HepG2 (cell line): ENCODE measurements around the gene SPPL2B. TPM values are rescaled to one million over a fixed set of nuclear protein-coding genes. Genes with fewer than 3 reads are reported as not detected.

ENCODE experiments used
- ATM ChIP-seq: fragments of 450-650 bp; IDR thresholded peaks from 2 replicates; pipeline ENCODE4 v1.7.1; 2017; ENCODE audit warnings: mild to moderate bottlenecking, borderline replicate concordance
- CEBPB ChIP-seq: IDR thresholded peaks from 2 replicates; pipeline ENCODE4 v1.6.1; 2011; ENCODE audit warnings: low read depth, low read length, improper control_type of control experiment, borderline replicate concordance
- CENPX ChIP-seq: sonication (generic); formaldehyde crosslinking; IDR thresholded peaks from 2 replicates; pipeline ENCODE4 v1.9.0; 2021; ENCODE audit warnings: mild to moderate bottlenecking, missing genetic modification reagents, moderate library complexity
- CHCHD3 ChIP-seq: sonication (generic); formaldehyde crosslinking; IDR thresholded peaks from 2 replicates; pipeline ENCODE4 v1.8.0; 2022; ENCODE audit warnings: mild to moderate bottlenecking, missing genetic modification reagents, moderate library complexity
- FOSL2 ChIP-seq: sonication (generic); formaldehyde crosslinking; IDR thresholded peaks from 2 replicates; pipeline ENCODE4 v1.4.0; 2020; ENCODE audit warnings: missing genetic modification reagents
- HIC2 ChIP-seq: sonication (generic); formaldehyde crosslinking; IDR thresholded peaks from 2 replicates; pipeline ENCODE4 v1.9.0; 2022; ENCODE audit warnings: low read depth, missing genetic modification reagents
- HOXA3 ChIP-seq: sonication (generic); formaldehyde crosslinking; IDR thresholded peaks from 2 replicates; pipeline ENCODE4 v1.5.0; 2020; ENCODE audit warnings: missing genetic modification reagents
- KLF13 ChIP-seq: sonication (generic); formaldehyde crosslinking; IDR thresholded peaks from 2 replicates; pipeline ENCODE4 v1.4.0; 2020; ENCODE audit warnings: mild to moderate bottlenecking, missing genetic modification reagents
- KLF15 ChIP-seq: sonication (generic); formaldehyde crosslinking; IDR thresholded peaks from 2 replicates; pipeline ENCODE4 v1.8.1; 2023; ENCODE audit warnings: borderline replicate concordance, mild to moderate bottlenecking, inconsistent platforms, missing genetic modification reagents, mixed read lengths
- KLF16 ChIP-seq, 2 experiments: sonication (generic) in 1 of 2; formaldehyde crosslinking in 1 of 2; IDR thresholded peaks; 2 replicates each; pipeline versions ENCODE4 v1.6.1 to v1.8.0; 2016 to 2023; ENCODE audit warnings: missing genetic modification reagents in 2 of 2, missing compliant biosample characterization in 1 of 2
- MYC ChIP-seq: sonication (generic); formaldehyde crosslinking; IDR thresholded peaks from 2 replicates; pipeline ENCODE4 v1.9.0; 2021; ENCODE audit warnings: missing genetic modification reagents, borderline replicate concordance
- POLR2G ChIP-seq: fragments of 200-400 bp; formaldehyde crosslinking; IDR thresholded peaks from 2 replicates; pipeline ENCODE4 v1.6.1; 2018; ENCODE audit warnings: mild to moderate bottlenecking, low read depth, low read length, moderate library complexity
- PTBP1 ChIP-seq: fragments of 200-400 bp; formaldehyde crosslinking; IDR thresholded peaks from 2 replicates; pipeline ENCODE4 v1.6.1; 2018; ENCODE audit warnings: low read length, low read depth; ENCODE audit not compliant: poor library complexity, severe bottlenecking
- RBM39 ChIP-seq: fragments of 200-400 bp; formaldehyde crosslinking; IDR thresholded peaks from one replicate; pipeline ENCODE4 v1.6.1; 2018; ENCODE audit warnings: antibody characterized with exemption, mild to moderate bottlenecking, low read depth, low read length; ENCODE audit not compliant: poor library complexity, severe bottlenecking
- TOE1 ChIP-seq: sonication (generic); formaldehyde crosslinking; IDR thresholded peaks from 2 replicates; pipeline ENCODE4 v1.4.0; 2020; ENCODE audit warnings: mild to moderate bottlenecking, missing genetic modification reagents
- XRCC5 ChIP-seq: fragments of 200-400 bp; formaldehyde crosslinking; optimal IDR thresholded peaks from 2 replicates; pipeline ENCODE3; 2017; ENCODE audit warnings: mild to moderate bottlenecking, low read length
- ZBTB7A ChIP-seq: sonication (generic); formaldehyde crosslinking; IDR thresholded peaks from 2 replicates; pipeline ENCODE4 v1.8.0; 2022; ENCODE audit warnings: mild to moderate bottlenecking, missing genetic modification reagents
- ZIK1 ChIP-seq: sonication (generic); formaldehyde crosslinking; IDR thresholded peaks from 2 replicates; pipeline ENCODE4 v1.5.0; 2020; ENCODE audit warnings: mild to moderate bottlenecking, low read depth, missing genetic modification reagents, borderline replicate concordance
- ZNF101 ChIP-seq: sonication (generic); formaldehyde crosslinking; IDR thresholded peaks from 2 replicates; pipeline ENCODE4 v1.4.0; 2020; ENCODE audit warnings: mild to moderate bottlenecking, low read depth, missing genetic modification reagents, borderline replicate concordance
- ZNF501 ChIP-seq: sonication (generic); formaldehyde crosslinking; IDR thresholded peaks from 2 replicates; pipeline ENCODE4 v1.5.1; 2020; ENCODE audit warnings: mild to moderate bottlenecking, moderate library complexity, missing genetic modification reagents
- ZNF674 ChIP-seq: sonication (generic); formaldehyde crosslinking; IDR thresholded peaks from 2 replicates; pipeline ENCODE4 v1.5.0; 2020; ENCODE audit warnings: low read depth, mild to moderate bottlenecking, missing genetic modification reagents
- ZNF773 ChIP-seq: sonication (generic); formaldehyde crosslinking; IDR thresholded peaks from 2 replicates; pipeline ENCODE4 v1.4.0; 2020; ENCODE audit warnings: missing genetic modification reagents, borderline replicate concordance
- ZSCAN25 ChIP-seq: sonication (generic); formaldehyde crosslinking; IDR thresholded peaks from 2 replicates; pipeline ENCODE4 v1.8.0; 2022; ENCODE audit warnings: mild to moderate bottlenecking, missing genetic modification reagents
- polyA plus RNA-seq, 8 experiments: library from polyadenylated mRNA; depleted of rRNA in 3 of 8; stranded (reverse) in 7 of 8; unstranded in 1 of 8; fragments of >200 nt; fragmentation: Illumina TruSeq in 4 of 8; extraction: Trizol in 4 of 8; gene quantifications; 2 replicates each; pipeline versions ENCODE4 v1.2.1 to v1.2.3, GENCODE V29; 2011 to 2016; ENCODE audit warnings: low read depth in 4 of 8, missing spikeins in 1 of 8, mixed read lengths in 1 of 8; ENCODE audit not compliant: insufficient read depth in 1 of 8
- total RNA-seq, 5 experiments: library from RNA; depleted of rRNA; stranded (reverse); fragments of >200 nt; fragmentation: Illumina TruSeq; extraction: Trizol; gene quantifications; 2 replicates each; pipeline ENCODE4 v1.2.3, GENCODE V29; 2016; ENCODE audit warnings: low read depth in 1 of 5
- TF ChIP-seq, protein P1 (sequence below): sonication (generic); formaldehyde crosslinking; IDR thresholded peaks from 2 replicates; pipeline ENCODE4 v1.5.0; 2020; ENCODE audit warnings: missing genetic modification reagents
- TF ChIP-seq, protein P2 (sequence below), 2 experiments: IDR thresholded peaks; 2 replicates each; pipeline ENCODE4 v1.6.1; 2011 to 2012; ENCODE audit warnings: low read length in 2 of 2, borderline replicate concordance in 1 of 2, low read depth in 1 of 2, mild to moderate bottlenecking in 1 of 2, moderate library complexity in 1 of 2

The SPPL2B gene
- total and polyA plus RNA-seq, 2 of the 13 experiments (the other 11 are each of a cell fraction or from before 2014, with no cell fraction given): 14.9 to 15.2 TPM

DNA sequence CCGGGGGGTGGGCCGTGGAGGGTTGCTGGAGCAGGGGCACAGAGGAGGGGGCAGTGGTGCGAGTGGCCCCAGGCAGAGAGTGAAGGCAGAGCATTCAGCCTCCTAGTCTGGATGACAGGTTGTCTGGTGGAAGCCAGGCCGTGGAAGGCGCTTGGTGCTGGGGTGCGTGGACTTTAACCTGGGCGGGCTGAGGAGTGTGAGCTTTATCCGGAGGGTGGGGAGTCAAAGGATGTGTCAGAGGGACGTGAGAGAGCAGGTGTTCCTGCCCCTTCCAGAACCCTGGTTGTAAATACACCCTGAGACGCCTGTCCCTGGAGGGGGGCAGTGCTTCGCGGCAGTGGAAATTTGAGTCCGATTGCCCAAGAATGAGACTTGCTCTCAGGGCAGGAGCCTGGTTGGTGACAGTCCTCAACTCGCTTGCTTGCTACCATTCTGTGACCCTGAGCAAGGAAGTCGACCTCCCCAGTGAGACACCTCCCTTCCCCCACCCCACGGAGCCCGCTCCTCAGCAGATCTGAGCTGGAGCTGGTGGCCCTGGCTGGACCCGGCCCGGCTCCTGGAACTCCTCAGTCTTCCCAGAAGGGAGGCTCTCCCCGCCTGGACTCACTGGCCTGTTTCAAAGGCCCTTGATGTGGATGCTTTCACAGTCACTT lies 2.3 kb downstream of the SPPL2B start (continued):
- TF ChIP-seq CENPX (no peak), RBM39 (no peak), HIC2 (CRISPR knock-in tag) (no peak), POLR2G (peak; percentile 58), HOXA3 (peak; percentile 67), TOE1 (CRISPR knock-in tag) (no peak), KLF16 (CRISPR knock-in tag; IDR thresholded peaks at IDR 0.05) (no peak), CEBPB (peak; percentile 74; the same call in 1 of the 2 replicates), ZNF773 (CRISPR knock-in tag) (no peak), CHCHD3 (no peak), FOSL2 (CRISPR knock-in tag) (peak; percentile 35), KLF13 (no peak), KLF15 (no peak), MYC (CRISPR knock-in tag) (peak; percentile 58; the same call in 1 of the 2 replicates), ZBTB7A (CRISPR knock-in tag) (no peak), ZNF101 (CRISPR knock-in tag) (no peak), XRCC5 (no peak), ZSCAN25 (CRISPR knock-in tag) (peak; percentile 38; the same call in 1 of the 2 replicates), PTBP1 (no peak), ATM (no peak), ZNF674 (no peak), ZNF501 (CRISPR knock-in tag) (peak; percentile 43; the same call in 1 of the 2 replicates), ZIK1 (CRISPR knock-in tag) (no peak)
- TF ChIP-seq, protein P1, sequence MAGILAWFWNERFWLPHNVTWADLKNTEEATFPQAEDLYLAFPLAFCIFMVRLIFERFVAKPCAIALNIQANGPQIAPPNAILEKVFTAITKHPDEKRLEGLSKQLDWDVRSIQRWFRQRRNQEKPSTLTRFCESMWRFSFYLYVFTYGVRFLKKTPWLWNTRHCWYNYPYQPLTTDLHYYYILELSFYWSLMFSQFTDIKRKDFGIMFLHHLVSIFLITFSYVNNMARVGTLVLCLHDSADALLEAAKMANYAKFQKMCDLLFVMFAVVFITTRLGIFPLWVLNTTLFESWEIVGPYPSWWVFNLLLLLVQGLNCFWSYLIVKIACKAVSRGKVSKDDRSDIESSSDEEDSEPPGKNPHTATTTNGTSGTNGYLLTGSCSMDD (CRISPR knock-in tag): no peak
- TF ChIP-seq, protein P2, sequence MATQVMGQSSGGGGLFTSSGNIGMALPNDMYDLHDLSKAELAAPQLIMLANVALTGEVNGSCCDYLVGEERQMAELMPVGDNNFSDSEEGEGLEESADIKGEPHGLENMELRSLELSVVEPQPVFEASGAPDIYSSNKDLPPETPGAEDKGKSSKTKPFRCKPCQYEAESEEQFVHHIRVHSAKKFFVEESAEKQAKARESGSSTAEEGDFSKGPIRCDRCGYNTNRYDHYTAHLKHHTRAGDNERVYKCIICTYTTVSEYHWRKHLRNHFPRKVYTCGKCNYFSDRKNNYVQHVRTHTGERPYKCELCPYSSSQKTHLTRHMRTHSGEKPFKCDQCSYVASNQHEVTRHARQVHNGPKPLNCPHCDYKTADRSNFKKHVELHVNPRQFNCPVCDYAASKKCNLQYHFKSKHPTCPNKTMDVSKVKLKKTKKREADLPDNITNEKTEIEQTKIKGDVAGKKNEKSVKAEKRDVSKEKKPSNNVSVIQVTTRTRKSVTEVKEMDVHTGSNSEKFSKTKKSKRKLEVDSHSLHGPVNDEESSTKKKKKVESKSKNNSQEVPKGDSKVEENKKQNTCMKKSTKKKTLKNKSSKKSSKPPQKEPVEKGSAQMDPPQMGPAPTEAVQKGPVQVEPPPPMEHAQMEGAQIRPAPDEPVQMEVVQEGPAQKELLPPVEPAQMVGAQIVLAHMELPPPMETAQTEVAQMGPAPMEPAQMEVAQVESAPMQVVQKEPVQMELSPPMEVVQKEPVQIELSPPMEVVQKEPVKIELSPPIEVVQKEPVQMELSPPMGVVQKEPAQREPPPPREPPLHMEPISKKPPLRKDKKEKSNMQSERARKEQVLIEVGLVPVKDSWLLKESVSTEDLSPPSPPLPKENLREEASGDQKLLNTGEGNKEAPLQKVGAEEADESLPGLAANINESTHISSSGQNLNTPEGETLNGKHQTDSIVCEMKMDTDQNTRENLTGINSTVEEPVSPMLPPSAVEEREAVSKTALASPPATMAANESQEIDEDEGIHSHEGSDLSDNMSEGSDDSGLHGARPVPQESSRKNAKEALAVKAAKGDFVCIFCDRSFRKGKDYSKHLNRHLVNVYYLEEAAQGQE (IDR thresholded peaks at IDR 0.05; ENCODE audit: borderline replicate concordance in 1 of 2, low read depth in 1 of 2, low read length in 2 of 2): no peak
